ENCODE data around the gene UNC13B. TPM values are rescaled to one million over a fixed set of nuclear protein-coding genes. Genes with fewer than 3 reads are reported as not detected.

The UNC13B gene
- total RNA-seq, 1 experiment from 2014 or later, result 19.7 TPM

GRCh38 chr9:35253075-35253474, 91.3 kb downstream of the UNC13B start:
- Mint-ChIP-seq H3K9me3 (ENCODE audit: unreplicated experiment) (peaks cover 7% of the 10 kb centered on the region), H3K4me1 (ENCODE audit: low read depth, unreplicated experiment) (peaks cover 12% of the 10 kb centered on the region), H3K27me3 (ENCODE audit: insufficient read depth, unreplicated experiment) (no peaks in the 10 kb centered on the region), H3K36me3 (ENCODE audit: insufficient read depth, unreplicated experiment) (no peaks in the 10 kb centered on the region), H3K4me3 (ENCODE audit: unreplicated experiment) (no peak overlapping the region), H3K27ac (ENCODE audit: unreplicated experiment) (no peak overlapping the region)
- Histone ChIP-seq H3K4me1 (peaks cover 5% of the 10 kb centered on the region), H3K9me3 (no peaks in the 10 kb centered on the region), H3K27me3 (replicated peaks; ENCODE audit: control insufficient read depth, insufficient read depth, low read length) (no peaks in the 10 kb centered on the region), H3K36me3 (ENCODE audit: control insufficient read depth, insufficient read depth, low read length) (no peaks in the 10 kb centered on the region), H3K4me3 (ENCODE audit: low read depth, low read length) (no peak overlapping the region)
- CTCF ChIA-PET, result no interaction called here
- TF ChIP-seq CTCF (IDR thresholded peaks at IDR 0.05; ENCODE audit: insufficient read depth in 1 of 2, low read depth in 1 of 2, low read length in 1 of 2, severe bottlenecking in 1 of 2, unreplicated experiment in 1 of 2), result no peak
- intact Hi-C loops (cut with micrococcal nuclease; ENCODE audit: unreplicated experiment), result no loop called here
- BruUV-seq (replicated peaks), result no TSS peak
- no peak for DNase-seq
- POLR2A ChIA-PET, result no interaction called here

DNA sequence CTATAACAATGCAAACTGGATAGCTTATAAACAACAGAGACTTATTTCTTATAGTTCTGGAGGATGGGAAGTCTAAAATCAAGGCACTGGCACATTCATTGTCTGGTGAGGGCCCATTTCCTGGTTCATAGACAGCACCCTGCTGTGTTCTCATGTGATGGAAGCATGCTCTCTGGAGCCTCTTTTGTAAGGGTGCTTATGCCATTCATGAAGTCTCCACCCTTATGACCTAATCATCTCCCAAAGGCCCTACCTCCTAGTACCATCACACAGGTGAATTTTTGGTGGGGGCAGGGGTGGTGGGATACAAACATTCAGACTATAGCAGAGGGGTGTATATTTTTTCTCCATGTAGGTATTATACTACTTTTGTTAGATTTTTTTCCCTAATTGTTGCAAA, 92.4 kb downstream of the UNC13B start:
- no peak overlapping the region for H3K4me3 Mint-ChIP-seq (ENCODE audit: unreplicated experiment)
- no peak overlapping the region for H3K27ac Mint-ChIP-seq (ENCODE audit: unreplicated experiment)
- H3K9me3 Mint-ChIP-seq (ENCODE audit: unreplicated experiment), result no peaks in the 10 kb centered on the region
- intact Hi-C loops (cut with micrococcal nuclease; ENCODE audit: unreplicated experiment), result no loop called here
- H3K4me1 Mint-ChIP-seq (ENCODE audit: low read depth, unreplicated experiment), result peaks cover 12% of the 10 kb centered on the region
- BruUV-seq (replicated peaks), result no TSS peak
- Histone ChIP-seq H3K4me3 (ENCODE audit: low read depth, low read length) (no peak overlapping the region), H3K36me3 (ENCODE audit: control insufficient read depth, insufficient read depth, low read length) (no peaks in the 10 kb centered on the region), H3K4me1 (peaks cover 5% of the 10 kb centered on the region), H3K27me3 (replicated peaks; ENCODE audit: control insufficient read depth, insufficient read depth, low read length) (no peaks in the 10 kb centered on the region), H3K9me3 (no peaks in the 10 kb centered on the region)
- ChIA-PET CTCF (no interaction called here), POLR2A (no interaction called here)
- no peaks in the 10 kb centered on the region for H3K27me3 Mint-ChIP-seq (ENCODE audit: insufficient read depth, unreplicated experiment)
- TF ChIP-seq CTCF (IDR thresholded peaks at IDR 0.05; ENCODE audit: insufficient read depth in 1 of 2, low read depth in 1 of 2, low read length in 1 of 2, severe bottlenecking in 1 of 2, unreplicated experiment in 1 of 2), result no peak
- DNase-seq, result no peak
- H3K36me3 Mint-ChIP-seq (ENCODE audit: insufficient read depth, unreplicated experiment), result no peaks in the 10 kb centered on the region

GRCh38 chr9:35254984-35255857, 93.4 kb downstream of the UNC13B start:
- Histone ChIP-seq H3K27me3 (replicated peaks; ENCODE audit: control insufficient read depth, insufficient read depth, low read length) (no peaks in the 10 kb centered on the region), H3K9me3 (no peaks in the 10 kb centered on the region), H3K4me3 (ENCODE audit: low read depth, low read length) (no peak overlapping the region), H3K36me3 (ENCODE audit: control insufficient read depth, insufficient read depth, low read length) (no peaks in the 10 kb centered on the region), H3K4me1 (peaks cover 5% of the 10 kb centered on the region)
- intact Hi-C loops (cut with micrococcal nuclease; ENCODE audit: unreplicated experiment), result no loop called here
- Mint-ChIP-seq H3K27ac (ENCODE audit: unreplicated experiment) (no peak overlapping the region), H3K4me3 (ENCODE audit: unreplicated experiment) (no peak overlapping the region), H3K4me1 (ENCODE audit: low read depth, unreplicated experiment) (peaks cover 12% of the 10 kb centered on the region), H3K27me3 (ENCODE audit: insufficient read depth, unreplicated experiment) (no peaks in the 10 kb centered on the region), H3K36me3 (ENCODE audit: insufficient read depth, unreplicated experiment) (no peaks in the 10 kb centered on the region), H3K9me3 (ENCODE audit: unreplicated experiment) (no peaks in the 10 kb centered on the region)
- ChIA-PET CTCF (no interaction called here), POLR2A (interaction anchor here (0.6 kb wide), 1 partner anchor 94 kb away, joined by 4 read pairs; no protein-coding TSS in a partner anchor)
- no peak for TF ChIP-seq CTCF (IDR thresholded peaks at IDR 0.05; ENCODE audit: insufficient read depth in 1 of 2, low read depth in 1 of 2, low read length in 1 of 2, severe bottlenecking in 1 of 2, unreplicated experiment in 1 of 2)
- no peak for DNase-seq
- no TSS peak for BruUV-seq (replicated peaks)

Data from Caco-2 (cell line).